GM13977 (cell line): ENCODE data around the gene ASXL1.
A peak's percentile ranks its signal among the peaks of the same experiment; 100 is the strongest.

Experiments
- DNase-seq: peaks from one replicate; pipeline ENCODE4 v3.0.0; 2012; ENCODE audit warnings: low spot score
- in situ Hi-C: fragments of 300-500 bp; cut with MboI; formaldehyde crosslinking; loops from one replicate; pipeline ENCODE4 v1.12.0; 2022; ENCODE audit warnings: low sequenced_read_pairs, low pct_unique_long_range_greater_than_20kb, mixed read lengths, inconsistent platforms; ENCODE audit not compliant: unreplicated experiment
- TF ChIP-seq, protein P1 (sequence below): IDR thresholded peaks from 2 replicates; pipeline ENCODE4 v1.5.1; 2012; ENCODE audit warnings: mild to moderate bottlenecking, control low read depth; ENCODE audit not compliant: insufficient read depth; ENCODE audit errors: extremely low read depth, missing control alignments

The ASXL1 gene

DNA sequence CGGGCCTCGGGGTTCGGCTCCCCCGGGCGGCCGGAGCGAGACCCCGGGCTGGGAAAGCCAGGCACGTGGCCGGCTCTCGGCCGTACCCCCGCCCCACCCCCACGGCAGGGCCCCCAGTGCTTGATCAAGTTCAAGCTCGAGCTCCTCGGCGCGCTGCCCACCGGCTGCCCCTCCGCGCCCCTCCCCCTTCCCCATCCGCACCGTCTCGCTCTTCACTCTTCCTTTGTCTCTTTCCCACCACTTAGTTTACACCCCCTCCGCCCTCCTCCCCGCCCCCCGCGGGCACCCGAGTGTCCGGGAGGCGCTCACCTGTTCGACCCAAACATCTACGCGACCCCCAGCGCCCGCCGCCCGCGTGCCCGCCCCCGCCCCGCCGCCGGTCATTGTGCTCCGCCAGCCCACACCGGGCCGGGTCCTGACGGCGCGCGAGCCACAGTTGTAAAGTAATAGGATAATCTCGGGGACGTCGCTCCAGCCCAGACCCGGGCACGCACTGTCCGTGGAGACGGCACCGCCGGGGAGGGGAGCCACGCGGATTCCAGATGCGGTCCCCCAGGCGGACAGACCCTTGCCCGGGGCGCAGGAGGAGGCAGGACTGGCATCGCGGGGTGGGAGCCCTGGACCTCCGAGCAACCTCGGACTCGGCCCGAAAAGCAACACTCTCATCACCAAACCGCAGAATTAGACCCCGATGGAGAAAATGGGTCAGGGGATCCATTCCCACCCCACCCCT, 126.3 kb downstream of the ASXL1 start:
- in situ Hi-C loops = no loop called here
- peak; percentile 39 for DNase-seq

DNA sequence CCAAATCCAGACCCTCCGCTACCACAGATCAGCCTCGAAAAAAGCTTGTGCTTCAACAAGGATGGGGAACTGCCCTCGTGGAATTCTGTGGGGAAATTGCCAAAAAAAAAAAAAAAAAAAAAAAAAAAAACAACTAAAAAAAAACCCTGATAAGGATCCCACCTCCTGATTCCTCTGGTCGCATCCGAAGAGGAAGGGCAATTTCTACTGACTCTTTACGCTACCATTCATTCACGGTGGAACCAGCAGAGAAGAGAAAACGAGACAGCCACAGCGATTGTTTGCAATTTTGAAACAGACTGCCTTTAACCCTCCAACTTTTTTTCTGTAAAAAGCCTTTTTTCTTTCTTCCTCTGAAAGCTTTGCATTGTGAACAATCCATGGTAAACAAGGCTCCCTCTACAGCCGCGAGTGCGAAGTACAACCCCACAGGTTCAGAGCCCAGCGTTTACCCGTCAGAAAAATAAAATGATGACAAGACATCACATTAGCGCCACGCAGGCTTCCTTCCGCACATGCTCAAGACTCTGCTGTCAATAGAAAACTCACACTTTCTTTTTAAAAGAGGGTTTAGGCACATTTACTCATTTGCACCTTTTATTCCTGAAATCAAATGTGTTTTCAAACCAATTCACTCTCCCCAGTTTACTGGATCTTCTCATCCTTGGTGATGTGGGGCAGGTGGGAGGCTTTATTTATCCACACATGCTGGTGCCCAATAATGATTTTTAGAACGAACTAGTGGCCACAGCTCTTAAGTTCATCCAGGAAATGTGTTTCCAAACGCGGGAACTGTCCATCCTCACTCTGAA, 127.0 kb downstream of the ASXL1 start:
- in situ Hi-C loops = no loop called here
- TF ChIP-seq, protein P1, sequence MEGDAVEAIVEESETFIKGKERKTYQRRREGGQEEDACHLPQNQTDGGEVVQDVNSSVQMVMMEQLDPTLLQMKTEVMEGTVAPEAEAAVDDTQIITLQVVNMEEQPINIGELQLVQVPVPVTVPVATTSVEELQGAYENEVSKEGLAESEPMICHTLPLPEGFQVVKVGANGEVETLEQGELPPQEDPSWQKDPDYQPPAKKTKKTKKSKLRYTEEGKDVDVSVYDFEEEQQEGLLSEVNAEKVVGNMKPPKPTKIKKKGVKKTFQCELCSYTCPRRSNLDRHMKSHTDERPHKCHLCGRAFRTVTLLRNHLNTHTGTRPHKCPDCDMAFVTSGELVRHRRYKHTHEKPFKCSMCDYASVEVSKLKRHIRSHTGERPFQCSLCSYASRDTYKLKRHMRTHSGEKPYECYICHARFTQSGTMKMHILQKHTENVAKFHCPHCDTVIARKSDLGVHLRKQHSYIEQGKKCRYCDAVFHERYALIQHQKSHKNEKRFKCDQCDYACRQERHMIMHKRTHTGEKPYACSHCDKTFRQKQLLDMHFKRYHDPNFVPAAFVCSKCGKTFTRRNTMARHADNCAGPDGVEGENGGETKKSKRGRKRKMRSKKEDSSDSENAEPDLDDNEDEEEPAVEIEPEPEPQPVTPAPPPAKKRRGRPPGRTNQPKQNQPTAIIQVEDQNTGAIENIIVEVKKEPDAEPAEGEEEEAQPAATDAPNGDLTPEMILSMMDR = peak; percentile 80
- peak; percentile 82 for DNase-seq

More for the DNA sequence above, 126.3 kb downstream of the ASXL1 start:
- TF ChIP-seq, protein P1 = no peak

DNA sequence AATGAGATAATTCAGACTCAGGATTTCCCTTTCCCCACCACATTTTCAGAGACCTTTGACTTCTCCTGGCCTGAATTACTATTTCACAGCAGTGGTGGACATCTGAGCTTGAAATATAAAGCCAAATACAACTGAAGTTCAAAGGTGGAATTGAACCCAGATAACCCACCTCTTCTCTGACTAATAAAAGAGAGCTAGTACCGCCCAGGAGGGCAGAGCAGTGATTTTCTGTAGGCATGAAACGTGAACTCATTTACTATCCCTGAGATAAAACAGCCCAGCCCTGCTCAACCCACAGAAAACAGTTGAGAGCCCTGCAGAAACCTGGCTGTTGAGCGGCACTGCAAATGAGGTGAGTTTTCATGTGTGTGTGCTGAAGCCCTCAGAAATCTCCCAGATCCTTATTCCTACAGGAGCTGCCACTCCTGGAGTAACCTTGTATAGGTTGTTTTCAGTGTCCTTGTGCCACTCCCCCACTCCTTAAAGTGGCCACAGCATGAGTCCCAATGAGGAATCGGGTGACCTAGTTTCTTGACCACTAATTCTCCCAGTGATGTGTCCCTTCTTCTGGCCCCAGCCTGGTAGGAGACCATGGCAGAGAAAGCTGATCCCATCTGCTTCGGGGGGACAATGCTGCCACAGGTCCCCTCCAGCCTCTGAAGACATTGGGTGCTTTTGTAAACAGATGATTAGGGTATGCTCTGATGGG, 127.8 kb downstream of the ASXL1 start:
- DNase-seq = no peak
- in situ Hi-C loops = no loop called here
- TF ChIP-seq, protein P1 = no peak

DNA sequence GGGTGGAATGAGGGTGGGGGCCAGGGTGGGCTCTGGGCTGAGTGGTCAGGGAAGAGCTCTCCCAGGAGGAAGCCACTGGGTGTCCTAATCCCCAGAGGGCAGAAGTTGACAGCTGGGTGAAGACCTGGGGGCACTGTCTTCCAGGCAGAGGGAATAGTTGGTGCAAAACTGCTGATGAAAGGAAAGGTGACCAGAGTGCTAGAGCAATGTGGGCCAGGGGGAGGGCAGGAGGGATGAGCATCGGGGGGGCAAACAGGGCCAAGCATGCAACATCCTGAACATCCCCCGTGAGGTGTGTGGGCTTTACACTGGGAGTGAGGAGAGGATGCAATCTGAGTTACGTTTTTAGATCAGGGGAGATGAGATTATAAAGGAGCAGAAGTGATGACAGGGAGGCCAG, 129.2 kb downstream of the ASXL1 start:
- DNase-seq = no peak
- TF ChIP-seq, protein P1 = no peak
- in situ Hi-C loops = no loop called here

DNA sequence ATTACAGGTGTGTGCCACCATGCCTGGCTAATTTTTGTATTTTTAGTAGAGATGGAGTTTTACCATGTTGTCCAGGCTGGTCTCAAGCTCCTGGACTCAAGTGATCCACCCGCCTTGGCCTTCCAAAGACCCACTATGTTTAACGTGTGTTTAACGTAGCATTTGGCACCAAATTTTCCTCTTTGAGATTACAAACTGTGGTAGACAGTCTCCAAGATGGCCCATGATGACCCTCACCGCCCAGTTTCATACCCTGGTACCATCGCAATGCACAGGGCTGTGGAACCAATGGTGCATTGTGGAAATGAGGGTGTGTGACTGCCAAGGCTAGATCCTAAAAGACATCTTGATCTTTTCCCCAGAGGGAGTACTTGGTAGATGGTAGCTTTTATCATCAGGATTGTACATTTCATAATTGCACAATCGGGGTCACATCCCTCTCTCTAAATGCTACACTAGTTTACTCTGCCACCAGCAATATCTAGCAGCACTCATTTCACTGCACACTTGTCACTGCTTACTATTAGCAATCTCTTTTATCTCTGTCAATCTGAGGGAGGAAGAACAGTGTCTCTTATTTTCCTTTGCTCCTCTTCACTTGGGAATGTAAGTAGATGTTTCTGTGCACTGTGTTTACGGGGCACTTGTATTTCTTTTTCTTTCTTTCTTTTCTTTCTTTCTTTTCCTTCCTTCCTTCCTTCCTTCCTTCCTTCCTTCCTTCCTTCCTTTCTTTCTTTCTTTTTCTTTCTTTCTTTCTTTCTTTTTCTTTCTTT, 130.1 kb downstream of the ASXL1 start:
- DNase-seq = no peak
- in situ Hi-C loops = no loop called here
- TF ChIP-seq, protein P1 = no peak
